ENCODE results near the gene COL13A1.

Gene COL13A1

GRCh38 chr10:69848454-69848853 is 46.7 kb downstream of the COL13A1 start:
- DNase-seq = no peak

GRCh38 chr10:69849825-69850224 is 48.1 kb downstream of the COL13A1 start:
- no peak for DNase-seq

GRCh38 chr10:69850440-69850839 is 48.7 kb downstream of the COL13A1 start:
- no peak for DNase-seq

GRCh38 chr10:69851306-69851705 is 49.6 kb downstream of the COL13A1 start:
- DNase-seq = no peak

GRCh38 chr10:69853064-69853463 is 51.4 kb downstream of the COL13A1 start:
- no peak for DNase-seq

- DNase-seq = no peak
Measured at GRCh38 chr10:69854511-69855345, 53.0 kb downstream of the COL13A1 start.

GRCh38 chr10:69855346-69856111 is 53.8 kb downstream of the COL13A1 start:
- no peak for DNase-seq

GRCh38 chr10:69856601-69857166 is 55.0 kb downstream of the COL13A1 start:
- no peak for DNase-seq

GRCh38 chr10:69858201-69858600 is 56.5 kb downstream of the COL13A1 start:
- DNase-seq = no peak

GRCh38 chr10:69860271-69860670 is 58.6 kb downstream of the COL13A1 start:
- no peak for DNase-seq

- DNase-seq = no peak
Measured at GRCh38 chr10:69861251-69862240, 59.8 kb downstream of the COL13A1 start.

- no peak for DNase-seq
Measured at GRCh38 chr10:69862882-69863530, 61.3 kb downstream of the COL13A1 start.

GRCh38 chr10:69863580-69863979 is 61.9 kb downstream of the COL13A1 start:
- no peak for DNase-seq

- DNase-seq = no peak
Measured at GRCh38 chr10:69864321-69864720, 62.6 kb downstream of the COL13A1 start.

- DNase-seq = no peak
Measured at GRCh38 chr10:69865450-69865849, 63.7 kb downstream of the COL13A1 start.

- no peak for DNase-seq
Measured at GRCh38 chr10:69866246-69866687, 64.6 kb downstream of the COL13A1 start.

- no peak for DNase-seq
Measured at GRCh38 chr10:69866688-69867461, 65.2 kb downstream of the COL13A1 start.

GRCh38 chr10:69867699-69868558 is 66.2 kb downstream of the COL13A1 start:
- DNase-seq = no peak

GRCh38 chr10:69868821-69869220 is 67.1 kb downstream of the COL13A1 start:
- DNase-seq = no peak

Data from CD4-positive, alpha-beta T cell treated with Interleukin-21 for 1 hour (primary cell).